Measurements from ENCODE around the gene PDE5A.
A peak's percentile ranks its signal among the peaks of the same experiment; 100 is the strongest.
"Not testable (repeated sequence)": the region's sequence is repeated elsewhere in the genome, so short reads cannot be mapped to it uniquely, and the experiment has no call there.

The PDE5A gene

DNA sequence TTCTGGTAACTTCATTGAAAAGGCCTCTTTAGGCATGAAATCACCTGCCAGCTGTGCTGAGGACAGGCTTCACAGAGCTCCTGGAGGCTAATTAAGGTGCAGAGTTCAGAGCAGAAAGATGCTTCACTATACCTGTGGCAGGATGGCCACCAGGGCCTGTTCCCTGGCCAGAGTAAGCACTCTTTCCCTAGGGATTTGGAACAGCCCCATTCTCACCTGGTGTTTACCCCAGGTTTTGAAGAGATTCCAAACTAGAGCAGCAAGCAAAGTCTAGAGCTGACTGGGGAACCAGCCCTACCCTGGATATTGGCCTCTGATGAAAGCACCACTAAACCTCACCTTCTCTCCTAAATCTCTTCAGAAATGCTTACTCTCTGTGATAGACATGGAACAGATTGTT is 148.8 kb downstream of the PDE5A start:
- H3K9me3 ChIP-seq = no peaks in the 10 kb centered on the region
- H3K4me3 ChIP-seq = no peak overlapping the region
- in situ Hi-C loops (cut with MboI; ENCODE audit: low sequenced_read_pairs) = loop anchor here (25.0 kb wide), 2 partner anchors 168 to 493 kb away; partner anchors contain the start of gene FABP2
- H3K4me1 ChIP-seq = no peaks in the 10 kb centered on the region
- H3K36me3 ChIP-seq (replicated peaks) = peaks cover 15% of the 10 kb centered on the region
- DNase-seq (ENCODE audit: low spot score in 2 of 2) = no peak
- no peaks in the 10 kb centered on the region for H3K27me3 ChIP-seq (ENCODE audit: low read depth)

DNA sequence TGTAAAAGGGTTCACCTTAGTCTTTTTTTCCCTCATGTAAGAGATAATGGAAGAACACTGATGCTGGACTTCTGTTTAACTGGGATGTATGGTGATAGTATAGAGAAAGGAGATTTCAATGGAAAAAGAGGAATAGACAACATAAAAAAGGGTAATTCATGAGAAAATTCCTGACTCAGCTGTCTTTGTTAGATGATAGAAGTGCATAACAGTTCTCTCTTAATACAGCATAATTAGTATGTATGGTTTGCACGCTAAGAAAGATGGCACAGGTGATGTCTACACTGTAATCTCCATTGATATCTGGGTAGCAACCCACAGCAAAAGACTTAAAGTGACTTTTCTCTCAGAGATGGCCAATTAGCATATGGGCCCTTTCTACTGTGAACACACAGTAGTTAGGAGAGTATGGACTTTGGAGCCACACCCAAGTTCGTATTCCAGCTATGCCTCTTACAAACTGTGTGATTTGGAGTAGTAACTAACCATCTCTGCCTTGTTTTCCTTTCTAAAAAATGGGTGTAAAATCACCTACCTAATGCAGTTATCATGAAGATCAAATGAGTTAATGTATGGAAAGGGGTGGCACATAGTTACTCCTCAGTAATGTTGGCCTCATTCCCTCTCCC is 149.3 kb downstream of the PDE5A start:
- H3K4me3 ChIP-seq = no peak overlapping the region
- no peaks in the 10 kb centered on the region for H3K4me1 ChIP-seq
- in situ Hi-C loops (cut with MboI; ENCODE audit: low sequenced_read_pairs) = loop anchor here (25.0 kb wide), 2 partner anchors 167 to 492 kb away; partner anchors contain the start of gene FABP2
- no peaks in the 10 kb centered on the region for H3K9me3 ChIP-seq
- DNase-seq (ENCODE audit: low spot score in 2 of 2) = no peak
- H3K27me3 ChIP-seq (ENCODE audit: low read depth) = no peaks in the 10 kb centered on the region
- peaks cover 18% of the 10 kb centered on the region for H3K36me3 ChIP-seq (replicated peaks)

DNA sequence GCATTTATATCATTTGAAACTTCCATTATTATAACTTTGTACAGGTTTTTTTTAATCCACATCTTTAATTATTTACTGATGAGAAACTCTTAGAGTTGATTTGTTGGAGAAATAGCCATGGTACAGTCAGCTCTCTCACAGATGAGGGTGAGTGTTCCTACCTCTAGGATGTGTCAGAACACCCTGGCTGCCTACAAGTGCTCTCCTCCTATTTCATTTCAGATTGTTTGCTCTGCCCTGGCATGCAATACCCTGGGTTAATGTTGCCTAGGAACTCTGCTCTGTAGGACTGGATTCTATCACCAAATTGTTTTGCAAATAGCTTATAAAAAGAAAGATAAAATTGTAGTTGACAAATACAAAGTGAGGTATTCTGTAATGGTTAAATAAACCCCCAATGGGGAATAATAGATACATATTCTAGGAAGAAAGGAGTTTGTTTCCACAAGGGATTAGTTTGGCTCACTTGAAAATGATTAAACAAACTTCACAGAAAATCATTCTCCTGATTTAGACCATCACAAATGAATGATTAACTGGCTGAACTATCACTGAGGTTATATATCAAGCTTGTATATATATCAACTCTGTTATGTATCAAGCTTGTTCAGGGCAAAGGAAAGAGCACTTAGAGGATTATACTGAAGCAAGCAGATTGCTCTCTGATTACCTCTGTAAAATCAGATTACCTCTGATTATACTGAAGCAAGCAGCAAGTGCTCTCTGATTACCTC is 150.0 kb downstream of the PDE5A start:
- Histone ChIP-seq H3K36me3 (replicated peaks) (peaks cover 19% of the 10 kb centered on the region), H3K4me3 (no peak overlapping the region), H3K27me3 (ENCODE audit: low read depth) (no peaks in the 10 kb centered on the region), H3K4me1 (no peaks in the 10 kb centered on the region), H3K9me3 (no peaks in the 10 kb centered on the region)
- DNase-seq (ENCODE audit: low spot score in 2 of 2) = peak in 1 of 2 experiments; percentile 20
- in situ Hi-C loops (cut with MboI; ENCODE audit: low sequenced_read_pairs) = loop anchor here (25.0 kb wide), 2 partner anchors 166 to 491 kb away; partner anchors contain the start of gene FABP2

DNA sequence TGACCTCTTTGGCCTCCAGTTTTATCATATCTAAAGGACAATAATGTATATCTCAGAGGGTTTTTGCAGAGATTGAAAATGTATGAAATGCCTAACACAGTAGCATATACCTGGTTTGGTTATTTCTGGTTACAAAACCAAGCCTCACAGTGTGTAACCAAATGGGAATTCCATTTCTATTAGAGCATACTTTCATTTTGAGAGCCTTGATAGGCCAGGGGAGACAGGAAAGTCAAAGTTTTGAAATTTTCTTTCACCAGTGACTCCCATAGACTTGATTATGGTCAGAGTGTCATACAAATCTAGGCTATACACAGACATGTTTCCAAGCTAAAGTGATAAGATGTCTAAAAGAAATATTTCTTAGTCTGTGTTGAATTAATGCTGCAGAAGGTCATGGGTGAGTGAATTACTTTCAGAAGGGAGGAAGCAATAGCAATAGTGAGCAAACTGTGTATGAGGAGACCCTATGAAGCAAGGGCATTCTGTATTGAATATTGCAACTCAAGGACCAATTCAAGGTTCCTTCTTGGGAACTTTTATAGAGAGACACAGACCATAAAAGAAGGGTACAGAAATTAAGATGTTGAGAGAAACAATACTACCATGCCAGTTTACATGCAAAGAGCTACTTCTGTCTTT is 151.1 kb downstream of the PDE5A start:
- in situ Hi-C loops (cut with MboI; ENCODE audit: low sequenced_read_pairs) = loop anchor here (25.0 kb wide), 2 partner anchors 165 to 490 kb away; partner anchors contain the start of gene FABP2

DNA sequence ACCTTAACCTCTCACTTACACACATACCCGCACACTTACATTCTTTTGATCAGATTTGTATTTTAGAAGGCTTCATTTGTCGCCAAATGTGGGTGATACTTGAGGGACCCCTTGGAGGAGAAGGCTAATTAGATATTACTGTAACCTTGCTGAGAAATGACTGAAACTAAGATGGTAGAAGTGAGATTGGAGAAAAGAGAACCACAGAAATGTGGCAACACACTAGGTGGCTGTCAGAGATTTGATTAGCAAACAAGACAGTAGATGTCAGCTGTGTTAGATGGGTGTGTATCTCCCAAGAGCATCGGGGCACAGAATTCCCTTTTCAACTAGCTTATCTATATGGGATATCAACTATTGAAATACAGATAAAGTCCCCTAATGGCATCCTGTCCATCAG is 157.3 kb downstream of the PDE5A start:
- no peaks in the 10 kb centered on the region for H3K27me3 ChIP-seq (ENCODE audit: low read depth)
- no peaks in the 10 kb centered on the region for H3K4me1 ChIP-seq
- H3K36me3 ChIP-seq (replicated peaks) = peaks cover 22% of the 10 kb centered on the region
- H3K4me3 ChIP-seq = no peak overlapping the region
- in situ Hi-C loops (cut with MboI; ENCODE audit: low sequenced_read_pairs) = no loop called here
- no peak for DNase-seq (ENCODE audit: low spot score in 2 of 2)
- no peaks in the 10 kb centered on the region for H3K9me3 ChIP-seq

More for the DNA sequence above, 151.1 kb downstream of the PDE5A start:
- H3K27me3 ChIP-seq (ENCODE audit: low read depth) = no peaks in the 10 kb centered on the region
- H3K4me3 ChIP-seq = no peak overlapping the region
- H3K9me3 ChIP-seq = no peaks in the 10 kb centered on the region
- DNase-seq (ENCODE audit: low spot score in 2 of 2) = no peak
- no peaks in the 10 kb centered on the region for H3K4me1 ChIP-seq
- H3K36me3 ChIP-seq (replicated peaks) = peaks cover 25% of the 10 kb centered on the region

DNA sequence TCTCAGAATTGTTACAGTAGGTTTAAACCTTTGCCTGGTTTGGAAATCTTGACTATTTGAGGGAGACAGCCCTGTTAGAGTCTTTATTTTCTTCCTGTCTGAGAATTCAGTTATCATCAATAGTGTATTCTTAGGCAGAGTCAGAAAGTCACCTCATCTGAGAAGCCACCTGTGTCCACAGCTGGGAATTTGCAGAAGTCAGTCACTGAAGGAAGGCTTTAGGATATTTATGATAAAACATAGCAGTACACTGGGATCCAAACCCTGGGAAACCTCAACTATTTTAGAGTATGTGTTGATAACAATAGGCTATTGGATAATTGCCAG is 157.9 kb downstream of the PDE5A start:
- H3K9me3 ChIP-seq; H3K4me1 ChIP-seq; in situ Hi-C loops (cut with MboI; ENCODE audit: low sequenced_read_pairs); DNase-seq (ENCODE audit: low spot score in 2 of 2); H3K27me3 ChIP-seq (ENCODE audit: low read depth); H3K4me3 ChIP-seq: not testable (repeated sequence)
- peaks cover 22% of the 10 kb centered on the region for H3K36me3 ChIP-seq (replicated peaks)

DNA sequence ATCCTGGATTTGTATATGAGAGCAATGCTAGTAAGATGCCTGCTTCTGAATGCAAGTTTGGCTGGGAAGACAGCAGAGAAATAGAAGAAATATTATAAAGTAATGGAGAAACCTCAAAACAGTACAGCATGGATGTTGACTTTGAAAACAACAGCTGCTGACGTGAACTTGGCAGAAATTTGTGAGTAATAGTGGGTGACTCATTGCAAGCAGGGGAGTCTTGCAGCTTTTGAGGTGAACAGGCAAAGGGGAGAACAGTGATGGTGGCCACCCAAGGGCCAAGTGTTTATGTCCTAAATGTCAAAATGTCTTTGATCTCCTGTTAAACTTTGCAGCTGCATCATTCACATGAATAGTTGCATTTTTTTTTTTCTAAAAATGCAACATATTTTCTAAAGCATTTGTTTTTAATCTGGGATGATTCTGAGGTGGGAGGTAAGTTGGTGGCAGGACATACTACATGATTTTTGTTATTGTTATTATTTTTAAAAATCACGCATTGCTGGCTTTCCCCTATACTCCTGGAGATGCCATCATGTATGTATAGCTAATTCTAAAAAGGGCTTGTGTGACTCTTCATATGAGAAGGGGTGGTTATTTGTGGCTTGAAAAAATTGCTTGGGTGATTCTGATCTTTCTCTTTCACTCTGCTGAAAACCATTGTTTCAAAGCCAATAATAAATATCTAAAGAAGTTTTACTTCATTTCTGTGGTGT is 158.4 kb downstream of the PDE5A start:
- DNase-seq (ENCODE audit: low spot score in 2 of 2); H3K4me1 ChIP-seq; H3K9me3 ChIP-seq; H3K4me3 ChIP-seq; H3K27me3 ChIP-seq (ENCODE audit: low read depth); in situ Hi-C loops (cut with MboI; ENCODE audit: low sequenced_read_pairs): not testable (repeated sequence)
- peaks cover 22% of the 10 kb centered on the region for H3K36me3 ChIP-seq (replicated peaks)

DNA sequence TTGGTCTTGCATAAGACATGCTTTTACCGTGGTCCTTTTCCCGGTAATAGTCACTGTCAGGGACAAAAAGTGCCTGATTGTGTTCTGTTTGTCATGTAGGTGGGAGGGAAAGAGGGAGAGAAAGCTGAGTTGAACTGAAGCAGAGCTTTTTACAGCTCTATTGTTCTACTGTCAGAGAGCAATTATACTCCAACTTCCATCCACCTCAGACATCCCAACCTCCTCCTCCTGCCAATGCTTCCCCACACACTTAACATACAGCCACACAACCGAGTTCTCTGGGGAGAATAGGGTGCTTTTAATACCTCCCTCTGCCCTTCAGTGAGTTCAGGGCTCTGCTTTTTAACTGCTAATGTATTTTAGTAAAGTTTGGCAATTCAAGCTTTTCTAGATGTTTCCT is 159.6 kb downstream of the PDE5A start:
- H3K9me3 ChIP-seq; H3K27me3 ChIP-seq (ENCODE audit: low read depth); H3K4me3 ChIP-seq; H3K4me1 ChIP-seq; DNase-seq (ENCODE audit: low spot score in 2 of 2); in situ Hi-C loops (cut with MboI; ENCODE audit: low sequenced_read_pairs): not testable (repeated sequence)
- H3K36me3 ChIP-seq (replicated peaks) = peaks cover 19% of the 10 kb centered on the region

DNA sequence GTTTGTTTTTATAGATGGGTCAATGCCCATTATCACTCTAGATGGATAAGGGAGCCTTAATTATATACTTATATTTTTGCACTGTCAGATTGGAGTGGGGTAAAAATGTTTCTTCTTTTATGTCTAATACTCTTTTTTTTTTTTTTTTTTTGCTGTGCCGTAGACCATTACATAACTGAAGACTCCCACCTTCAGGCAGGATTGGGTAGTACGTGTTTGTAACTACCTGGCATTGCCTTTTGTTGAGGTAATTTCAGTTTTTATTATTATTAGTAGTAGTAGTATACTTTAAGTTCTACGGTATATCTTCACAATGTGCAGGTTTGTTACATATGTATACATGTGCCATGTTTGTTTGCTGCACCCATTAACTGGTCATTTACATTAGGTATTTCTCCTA is 165.9 kb downstream of the PDE5A start:
- H3K27me3 ChIP-seq (ENCODE audit: low read depth); H3K4me1 ChIP-seq; H3K4me3 ChIP-seq; H3K9me3 ChIP-seq; in situ Hi-C loops (cut with MboI; ENCODE audit: low sequenced_read_pairs): not testable (repeated sequence)
- H3K36me3 ChIP-seq (replicated peaks) = peaks cover 37% of the 10 kb centered on the region
- DNase-seq (ENCODE audit: low spot score in 2 of 2) = peak in 1 of 2 experiments; percentile 57

DNA sequence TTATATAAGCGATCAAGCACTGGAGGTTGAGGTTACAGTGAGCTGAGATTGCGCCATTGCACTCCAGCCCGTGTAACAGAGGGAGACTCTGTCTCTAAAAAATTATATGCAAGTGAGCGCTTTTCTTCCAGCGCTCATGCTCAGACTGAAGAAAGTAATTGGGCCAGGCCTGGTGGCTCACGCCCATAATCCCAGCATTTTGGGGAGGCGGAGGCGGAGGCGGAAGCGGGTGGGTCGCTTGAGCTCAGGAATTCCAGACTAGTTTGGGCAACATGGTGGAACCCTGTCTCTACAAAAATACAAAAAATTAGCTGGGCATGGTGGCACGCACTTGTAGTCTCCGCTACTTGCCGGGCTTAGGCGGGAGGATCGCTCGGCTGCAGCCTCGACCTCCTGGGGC is 172.9 kb downstream of the PDE5A start:
- peak overlapping the region; percentile 90 for H3K4me3 ChIP-seq
- peak; percentile 75 to 79 for DNase-seq (ENCODE audit: low spot score in 2 of 2)
- in situ Hi-C loops (cut with MboI; ENCODE audit: low sequenced_read_pairs) = not testable (repeated sequence)

DNA sequence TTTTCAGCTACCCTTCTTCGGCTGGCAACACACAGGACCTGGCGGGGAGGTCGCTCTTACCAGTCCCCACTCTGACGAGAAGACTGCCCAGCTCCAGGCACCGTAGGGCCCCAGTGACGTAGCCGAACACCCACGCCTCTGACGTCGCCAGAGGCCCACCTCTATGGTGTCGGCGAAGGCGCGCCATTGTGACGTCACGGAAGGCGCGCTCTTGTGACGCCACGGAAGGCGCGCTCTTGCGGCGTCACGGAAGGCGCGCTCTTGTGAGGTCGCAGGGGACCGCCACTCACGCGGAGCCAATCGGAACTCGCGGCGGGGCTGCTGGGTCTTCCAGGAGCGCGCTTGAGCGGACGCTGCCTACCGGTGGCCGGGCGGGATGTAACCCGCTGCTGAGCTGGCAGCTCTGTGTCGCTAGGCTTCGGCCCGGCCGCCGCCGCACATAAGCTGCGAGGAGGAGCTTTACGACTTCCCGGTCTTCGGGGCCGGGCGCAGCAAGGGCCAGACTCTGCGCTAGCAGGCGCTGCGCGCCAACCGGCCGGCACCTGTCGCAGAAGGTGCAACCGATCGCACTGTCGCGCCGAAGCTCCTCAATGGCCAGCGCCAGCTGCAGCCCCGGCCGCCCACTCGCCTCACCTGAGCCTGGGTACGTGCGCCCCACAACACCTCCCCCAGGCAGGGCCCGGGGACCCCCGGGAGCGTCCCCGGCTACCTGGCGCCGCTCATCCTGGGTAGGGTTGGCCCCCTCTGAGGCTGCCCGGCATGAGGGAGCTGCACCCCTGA is 173.9 kb downstream of the PDE5A start:
- peak; percentile 78 to 96 for DNase-seq (ENCODE audit: low spot score in 2 of 2)
- H3K27me3 ChIP-seq (ENCODE audit: low read depth); in situ Hi-C loops (cut with MboI; ENCODE audit: low sequenced_read_pairs); H3K36me3 ChIP-seq (replicated peaks); H3K4me1 ChIP-seq; H3K9me3 ChIP-seq: not testable (repeated sequence)
- H3K4me3 ChIP-seq = peak overlapping the region; percentile 90

More for the DNA sequence above, 172.9 kb downstream of the PDE5A start:
- H3K4me1 ChIP-seq; H3K9me3 ChIP-seq; H3K27me3 ChIP-seq (ENCODE audit: low read depth): not testable (repeated sequence)
- H3K36me3 ChIP-seq (replicated peaks) = peaks cover 14% of the 10 kb centered on the region

DNA sequence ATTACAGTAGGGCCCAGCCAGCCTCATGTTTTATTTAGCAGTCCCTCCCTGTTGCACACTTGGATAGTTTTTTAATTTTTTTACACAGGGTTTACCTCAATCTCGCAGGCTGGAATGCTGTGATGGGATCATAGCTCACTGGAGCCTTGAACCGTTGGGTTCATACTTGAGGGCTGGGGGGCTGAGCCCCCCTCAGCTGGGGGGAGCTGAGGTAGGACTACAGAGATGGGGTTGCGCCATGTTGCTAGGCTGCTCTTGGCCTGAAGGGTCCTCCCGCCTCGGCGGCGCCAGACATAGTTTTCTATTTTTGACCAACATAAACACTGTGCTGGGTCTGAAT is 174.5 kb downstream of the PDE5A start:
- DNase-seq (ENCODE audit: low spot score in 2 of 2); H3K4me1 ChIP-seq; in situ Hi-C loops (cut with MboI; ENCODE audit: low sequenced_read_pairs); H3K27me3 ChIP-seq (ENCODE audit: low read depth); H3K36me3 ChIP-seq (replicated peaks); H3K9me3 ChIP-seq: not testable (repeated sequence)
- peak overlapping the region; percentile 90 for H3K4me3 ChIP-seq

DNA sequence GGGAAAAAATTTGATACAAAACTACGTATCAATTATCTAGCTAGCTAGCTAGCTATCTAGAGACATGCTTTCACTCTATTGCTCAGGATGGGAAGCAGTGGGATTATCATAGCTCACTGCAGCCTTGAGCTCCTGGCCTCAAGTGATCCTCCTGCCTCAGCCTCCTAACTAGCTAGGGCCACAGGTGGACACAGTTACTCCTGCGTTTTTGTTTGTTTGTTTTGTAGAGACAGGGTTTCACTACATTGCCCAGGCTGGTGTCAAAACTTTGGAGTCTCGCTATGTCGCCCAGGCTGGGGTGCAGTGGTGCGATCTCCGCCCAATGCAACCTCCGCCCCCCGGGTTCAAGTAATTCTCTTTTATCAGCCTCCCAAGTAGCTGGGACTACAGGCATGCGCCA is 175.3 kb downstream of the PDE5A start:
- H3K36me3 ChIP-seq (replicated peaks); H3K4me3 ChIP-seq; H3K9me3 ChIP-seq; H3K27me3 ChIP-seq (ENCODE audit: low read depth); H3K4me1 ChIP-seq; in situ Hi-C loops (cut with MboI; ENCODE audit: low sequenced_read_pairs); DNase-seq (ENCODE audit: low spot score in 2 of 2): not testable (repeated sequence)
